Thyroid gland (tissue), 4 donors: Measurements from ENCODE around the gene AGTRAP.

Source experiments
- POLR2A ChIP-seq, 2 donors: fragments of 450-650 bp; IDR thresholded peaks; one replicate each; pipeline ENCODE4 v1.6.1; 2017; ENCODE audit warnings: antibody characterized with exemption in 2 of 2, mild to moderate bottlenecking in 2 of 2, moderate library complexity in 1 of 2
- TF ChIP-seq, protein P1 (sequence below), 6 experiments: fragments of 200-600 bp in 3 of 6; fragments of 450-650 bp in 3 of 6; sonication (generic) in 3 of 6; IDR thresholded peaks; one replicate each; pipeline ENCODE4 v1.5.1; 2016 to 2019; ENCODE audit warnings: antibody characterized with exemption in 6 of 6, mild to moderate bottlenecking in 2 of 6, inconsistent platforms in 1 of 6, moderate library complexity in 1 of 6

DNA sequence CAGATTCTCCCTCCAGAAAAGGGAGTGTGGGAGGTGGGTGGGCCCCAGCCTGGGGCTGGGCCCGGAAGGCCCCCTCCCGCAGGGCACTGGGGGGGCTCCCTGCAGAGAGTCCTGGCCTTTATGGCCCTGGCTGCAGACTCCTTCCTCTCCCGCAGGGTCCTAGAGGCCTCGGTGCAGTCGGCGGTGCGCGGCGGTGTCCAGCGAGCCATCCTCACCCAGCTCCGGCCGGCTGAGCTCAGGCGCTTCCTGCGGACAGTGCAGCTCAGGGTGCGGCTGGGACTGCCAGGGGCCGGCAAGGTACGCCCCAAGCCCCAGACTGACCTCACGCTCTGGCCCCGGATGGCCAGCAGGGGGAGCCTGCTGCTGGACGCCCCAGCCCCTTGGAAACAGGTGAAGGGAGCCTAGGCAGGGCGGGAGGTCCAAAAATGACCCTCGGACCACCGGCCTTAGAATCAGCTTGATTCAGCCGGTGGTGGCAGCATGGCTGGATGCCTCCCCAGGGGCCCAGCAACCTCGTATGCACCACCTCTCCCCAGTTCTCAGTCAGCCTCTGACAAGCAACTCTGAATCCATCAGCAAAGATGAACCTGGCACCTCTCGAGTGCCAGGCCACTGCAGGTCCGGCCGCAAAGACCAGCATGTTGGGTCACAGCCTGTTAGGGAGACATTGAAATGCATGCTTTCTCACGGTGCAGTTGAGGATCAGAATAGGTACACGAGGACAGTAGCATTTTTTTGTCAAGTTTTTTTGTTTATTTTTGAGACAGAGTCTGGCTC, 49.2 kb downstream of the AGTRAP start:
- TF ChIP-seq, protein P1, sequence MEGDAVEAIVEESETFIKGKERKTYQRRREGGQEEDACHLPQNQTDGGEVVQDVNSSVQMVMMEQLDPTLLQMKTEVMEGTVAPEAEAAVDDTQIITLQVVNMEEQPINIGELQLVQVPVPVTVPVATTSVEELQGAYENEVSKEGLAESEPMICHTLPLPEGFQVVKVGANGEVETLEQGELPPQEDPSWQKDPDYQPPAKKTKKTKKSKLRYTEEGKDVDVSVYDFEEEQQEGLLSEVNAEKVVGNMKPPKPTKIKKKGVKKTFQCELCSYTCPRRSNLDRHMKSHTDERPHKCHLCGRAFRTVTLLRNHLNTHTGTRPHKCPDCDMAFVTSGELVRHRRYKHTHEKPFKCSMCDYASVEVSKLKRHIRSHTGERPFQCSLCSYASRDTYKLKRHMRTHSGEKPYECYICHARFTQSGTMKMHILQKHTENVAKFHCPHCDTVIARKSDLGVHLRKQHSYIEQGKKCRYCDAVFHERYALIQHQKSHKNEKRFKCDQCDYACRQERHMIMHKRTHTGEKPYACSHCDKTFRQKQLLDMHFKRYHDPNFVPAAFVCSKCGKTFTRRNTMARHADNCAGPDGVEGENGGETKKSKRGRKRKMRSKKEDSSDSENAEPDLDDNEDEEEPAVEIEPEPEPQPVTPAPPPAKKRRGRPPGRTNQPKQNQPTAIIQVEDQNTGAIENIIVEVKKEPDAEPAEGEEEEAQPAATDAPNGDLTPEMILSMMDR (IDR thresholded peaks at IDR 0.05) = peak; percentile 36 to 81 (median 72)
- peak in 1 of 2 donors; percentile 12 for TF ChIP-seq POLR2A (IDR thresholded peaks at IDR 0.05)
